SJSA1 (cell line): ENCODE data around the gene PNMT. TPM values are rescaled to one million over a fixed set of nuclear protein-coding genes. Genes with fewer than 3 reads are reported as not detected.

Experiments
- DNase-seq, 2 experiments: peaks; one replicate each; pipeline ENCODE4 v3.0.0-alpha.2; 2015 to 2020; ENCODE audit warnings: low spot score in 2 of 2, low read depth in 1 of 2
- H3K27ac ChIP-seq: fragments of 250-450 bp; sonication (Bioruptor Pico); 2 replicates; pipeline ENCODE4 v1.5.1; 2020; ENCODE audit warnings: mild to moderate bottlenecking, moderate library complexity
- H3K27me3 ChIP-seq: fragments of 250-450 bp; sonication (Bioruptor Pico); replicated peaks from 2 replicates; pipeline ENCODE4 v1.5.1; 2020; ENCODE audit warnings: mild to moderate bottlenecking, moderate library complexity
- H3K36me3 ChIP-seq: fragments of 250-450 bp; sonication (Bioruptor Pico); 2 replicates; pipeline ENCODE4 v1.5.1; 2020; ENCODE audit warnings: mild to moderate bottlenecking
- H3K4me1 ChIP-seq: fragments of 250-450 bp; sonication (Bioruptor Pico); replicated peaks from 2 replicates; pipeline ENCODE4 v1.6.1; 2021; ENCODE audit warnings: mild to moderate bottlenecking
- H3K4me3 ChIP-seq: fragments of 250-450 bp; sonication (Bioruptor Pico); 2 replicates; pipeline ENCODE4 v1.5.1; 2020; ENCODE audit warnings: mild to moderate bottlenecking
- H3K9me3 ChIP-seq: fragments of 250-450 bp; sonication (Bioruptor Pico); replicated peaks from 2 replicates; pipeline ENCODE4 v1.5.1; 2020; ENCODE audit warnings: mild to moderate bottlenecking
- total RNA-seq: library from RNA; depleted of rRNA; stranded (reverse); fragments of >200 nt; shearing (Covaris generic); gene quantifications from 2 replicates; pipeline ENCODE4 v1.2.3, GENCODE V29; 2014

PNMT gene
- total RNA-seq, 1 experiment from 2014 or later = not detected

DNA sequence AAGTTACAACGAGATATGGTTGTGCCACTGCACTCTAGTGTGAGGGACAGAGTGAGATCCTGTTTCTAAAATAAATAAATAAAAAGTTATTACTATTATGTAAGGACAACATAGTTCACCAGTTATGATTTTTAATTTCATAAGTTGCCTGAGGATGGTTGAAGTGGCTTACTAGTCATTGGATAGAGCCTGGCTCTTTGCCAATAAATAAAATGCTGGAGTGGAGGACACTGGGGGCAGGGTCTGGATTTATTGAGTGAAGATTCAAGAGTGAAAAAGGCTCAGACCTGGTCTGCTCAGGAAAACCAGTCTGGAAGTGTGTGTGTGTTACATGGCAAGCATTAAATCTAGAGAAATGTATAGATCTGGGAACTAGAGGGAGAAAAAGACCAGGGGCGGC, 29.2 kb upstream of the PNMT start:
- no peak for DNase-seq
- Histone ChIP-seq H3K4me1 (peaks cover 20% of the 10 kb centered on the region), H3K36me3 (peaks cover 4% of the 10 kb centered on the region), H3K27ac (no peak overlapping the region), H3K4me3 (no peak overlapping the region), H3K27me3 (no peaks in the 10 kb centered on the region), H3K9me3 (no peaks in the 10 kb centered on the region)

DNA sequence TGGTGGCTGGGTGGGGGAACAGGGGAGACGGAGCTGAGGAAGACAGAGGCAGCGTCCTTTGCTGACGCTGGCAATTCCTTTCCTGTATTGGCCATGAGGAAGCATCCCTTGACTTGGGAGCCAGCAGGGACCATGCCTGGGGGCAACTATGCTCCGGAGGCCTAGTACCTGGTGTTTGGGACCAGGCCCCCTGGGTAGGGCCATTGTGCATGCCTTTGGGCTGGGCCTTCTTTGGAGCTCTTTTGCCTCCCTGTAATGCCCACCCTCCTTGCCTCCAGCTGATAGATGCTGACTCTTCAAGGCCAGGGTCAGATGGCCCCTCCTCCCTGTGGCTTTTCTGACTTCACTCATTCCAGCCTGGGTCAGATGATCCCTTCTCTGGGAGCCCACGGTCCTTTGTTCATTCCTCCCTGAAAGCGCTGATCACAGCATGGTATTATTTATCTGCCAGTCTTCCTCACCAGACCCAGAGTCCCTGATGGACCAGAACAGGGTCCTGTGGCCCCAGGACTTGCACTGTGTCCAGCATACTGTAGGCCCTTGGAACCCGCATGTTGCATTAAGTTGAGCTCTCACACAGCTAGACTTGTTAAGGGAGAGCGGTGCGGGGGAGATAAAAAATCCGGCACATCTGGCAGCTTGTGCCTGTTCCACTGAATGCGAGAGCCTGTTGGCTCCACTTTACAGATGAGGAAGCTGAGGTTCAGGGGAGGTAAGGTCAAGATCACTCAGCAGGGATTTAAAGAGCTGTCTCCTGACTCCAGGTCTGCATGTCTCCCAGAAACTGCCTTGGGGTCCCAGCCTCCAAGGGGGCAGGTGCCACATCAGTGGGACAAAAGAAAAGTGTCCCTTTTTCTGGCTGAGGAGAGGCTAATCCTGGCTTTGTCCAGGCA, 28.4 kb upstream of the PNMT start:
- H3K36me3 ChIP-seq = peaks cover 4% of the 10 kb centered on the region
- H3K9me3 ChIP-seq = no peaks in the 10 kb centered on the region
- no peak overlapping the region for H3K4me3 ChIP-seq
- no peak for DNase-seq
- H3K27me3 ChIP-seq = no peaks in the 10 kb centered on the region
- no peak overlapping the region for H3K27ac ChIP-seq
- H3K4me1 ChIP-seq = peaks cover 20% of the 10 kb centered on the region

DNA sequence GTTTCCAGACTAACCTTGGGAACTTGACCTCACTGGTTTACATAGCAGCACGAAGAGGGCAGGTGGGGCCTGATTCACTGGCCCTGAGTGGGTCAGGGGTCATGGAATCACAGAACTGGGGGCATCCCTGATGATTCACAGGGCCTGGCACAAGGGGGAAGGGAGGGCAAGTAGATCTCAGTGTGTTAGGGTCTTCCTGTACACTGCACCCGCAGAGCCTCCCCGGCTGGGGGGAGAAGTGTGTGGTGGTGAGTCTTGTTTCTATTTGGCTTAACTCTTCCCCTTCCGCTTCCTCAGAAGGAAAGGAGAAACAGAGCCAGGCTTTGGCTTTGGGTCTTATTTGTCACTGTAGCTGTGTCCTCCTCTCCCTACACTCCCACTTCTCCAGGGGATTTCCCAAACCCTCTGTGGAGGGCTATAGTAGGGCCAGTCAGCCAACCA, 27.6 kb upstream of the PNMT start:
- Histone ChIP-seq H3K27ac (no peak overlapping the region), H3K4me3 (no peak overlapping the region), H3K9me3 (no peaks in the 10 kb centered on the region), H3K4me1 (peaks cover 20% of the 10 kb centered on the region), H3K36me3 (peaks cover 4% of the 10 kb centered on the region), H3K27me3 (no peaks in the 10 kb centered on the region)
- DNase-seq = no peak

GRCh38 chr17:39641097-39641496, 27.2 kb upstream of the PNMT start:
- H3K27me3 ChIP-seq = no peaks in the 10 kb centered on the region
- DNase-seq = no peak
- H3K4me3 ChIP-seq = no peak overlapping the region
- peaks cover 4% of the 10 kb centered on the region for H3K36me3 ChIP-seq
- H3K9me3 ChIP-seq = no peaks in the 10 kb centered on the region
- H3K4me1 ChIP-seq = peaks cover 20% of the 10 kb centered on the region
- H3K27ac ChIP-seq = no peak overlapping the region

- Histone ChIP-seq H3K4me1 (peaks cover 14% of the 10 kb centered on the region), H3K27me3 (no peaks in the 10 kb centered on the region), H3K9me3 (no peaks in the 10 kb centered on the region), H3K27ac (no peak overlapping the region), H3K36me3 (peaks cover 4% of the 10 kb centered on the region), H3K4me3 (no peak overlapping the region)
- DNase-seq = no peak
Observed at GRCh38 chr17:39641883-39642282, 26.4 kb upstream of the PNMT start.

DNA sequence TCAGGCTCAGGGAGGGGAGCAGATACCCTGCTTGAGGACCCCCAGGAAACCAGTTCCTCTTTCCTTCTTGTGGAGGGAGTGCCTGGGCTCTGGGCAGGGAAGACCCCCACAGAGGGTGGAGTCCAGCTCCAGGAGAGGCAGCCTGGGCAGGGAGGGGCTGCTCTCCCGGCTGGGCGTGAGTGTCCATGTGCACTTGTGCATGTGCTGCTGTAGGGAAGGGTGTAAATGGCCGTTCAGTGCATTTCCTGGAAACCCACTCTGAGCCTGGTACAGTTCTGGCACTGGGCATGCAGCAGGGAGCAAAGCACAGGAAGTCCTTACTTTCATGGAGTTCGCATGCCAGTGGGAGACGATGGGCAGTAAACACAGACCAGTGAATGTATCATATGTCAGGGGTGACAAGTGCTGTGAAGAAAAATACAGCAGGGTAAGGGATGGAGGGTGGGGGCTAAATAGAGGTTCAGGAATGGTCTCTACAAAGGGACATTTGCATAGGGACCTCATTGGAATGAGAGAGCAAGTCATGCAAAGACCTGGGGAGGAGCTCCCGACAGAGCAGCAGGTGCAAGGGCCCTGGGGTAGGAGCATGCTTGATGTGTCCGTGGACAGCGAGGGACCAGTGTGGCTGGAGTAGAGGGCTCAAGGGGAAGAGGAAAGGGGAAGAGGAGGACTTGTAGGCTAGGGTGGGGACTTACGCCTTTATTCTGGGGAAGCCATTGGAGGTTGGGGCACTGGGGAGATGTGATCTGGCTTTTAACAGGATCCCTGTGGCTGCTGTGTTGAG, 25.8 kb upstream of the PNMT start:
- no peaks in the 10 kb centered on the region; the same call in 1 of the 2 replicates for H3K36me3 ChIP-seq
- H3K9me3 ChIP-seq = no peaks in the 10 kb centered on the region
- H3K27me3 ChIP-seq = no peaks in the 10 kb centered on the region
- no peak for DNase-seq
- H3K4me3 ChIP-seq = no peak overlapping the region
- H3K4me1 ChIP-seq = peaks cover 14% of the 10 kb centered on the region
- H3K27ac ChIP-seq = no peak overlapping the region

DNA sequence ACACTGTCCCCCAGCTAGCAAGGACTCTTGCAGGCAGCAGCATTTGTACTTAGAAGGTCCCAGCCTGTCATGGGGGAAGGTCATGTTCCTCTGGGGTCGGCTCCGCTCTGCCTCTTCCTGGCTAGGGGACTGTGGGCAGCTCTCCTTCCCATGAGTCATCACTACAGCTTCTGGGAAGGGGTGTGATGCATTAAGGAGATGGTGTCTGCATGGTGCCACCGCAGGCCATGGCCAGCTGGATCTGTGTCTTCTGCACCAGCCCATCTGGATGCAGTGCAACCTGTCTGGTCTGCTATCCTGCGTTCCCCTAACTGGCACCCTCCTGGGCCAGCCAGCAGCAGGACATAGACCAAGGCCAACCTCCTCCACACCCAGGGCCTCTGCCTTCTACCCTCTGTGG, 25.0 kb upstream of the PNMT start:
- no peaks in the 10 kb centered on the region for H3K27me3 ChIP-seq
- no peak overlapping the region for H3K4me3 ChIP-seq
- H3K4me1 ChIP-seq = peaks cover 8% of the 10 kb centered on the region
- H3K9me3 ChIP-seq = no peaks in the 10 kb centered on the region
- H3K36me3 ChIP-seq = no peaks in the 10 kb centered on the region; the same call in 1 of the 2 replicates
- no peak overlapping the region for H3K27ac ChIP-seq
- no peak for DNase-seq

GRCh38 chr17:39647256-39647655, 21.0 kb upstream of the PNMT start:
- peaks cover 11% of the 10 kb centered on the region for H3K4me1 ChIP-seq
- H3K36me3 ChIP-seq = no peaks in the 10 kb centered on the region; the same call in 1 of the 2 replicates
- DNase-seq = no peak
- no peaks in the 10 kb centered on the region for H3K9me3 ChIP-seq
- H3K27ac ChIP-seq = no peak overlapping the region
- no peaks in the 10 kb centered on the region for H3K27me3 ChIP-seq
- H3K4me3 ChIP-seq = no peak overlapping the region

- Histone ChIP-seq H3K4me3 (no peak overlapping the region), H3K9me3 (no peaks in the 10 kb centered on the region), H3K27me3 (no peaks in the 10 kb centered on the region), H3K27ac (no peak overlapping the region), H3K36me3 (peaks cover 4% of the 10 kb centered on the region), H3K4me1 (peaks cover 17% of the 10 kb centered on the region)
- no peak for DNase-seq
Observed at GRCh38 chr17:39648616-39649366, 19.5 kb upstream of the PNMT start.

DNA sequence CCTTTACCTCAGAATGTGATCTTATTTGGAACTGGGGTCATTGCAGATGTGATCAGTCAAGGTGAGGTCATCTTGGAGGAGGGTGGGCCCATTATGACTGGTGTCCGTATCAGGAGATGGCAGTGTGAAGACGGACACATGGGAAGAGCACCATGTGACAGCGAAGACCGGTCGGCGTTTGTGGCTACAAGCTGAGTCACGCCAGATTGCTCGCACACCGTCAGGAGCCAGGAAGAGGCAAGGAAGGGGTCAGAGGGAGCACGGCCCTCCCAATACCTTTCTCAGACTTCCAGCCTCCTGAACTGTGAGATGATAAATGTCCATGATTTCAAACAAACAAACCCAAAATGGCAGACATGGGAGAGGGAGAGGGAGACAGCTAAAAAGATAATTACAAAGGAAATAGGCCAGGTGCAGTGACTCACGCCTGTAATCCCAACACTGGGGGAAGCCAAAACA, 18.1 kb upstream of the PNMT start:
- Histone ChIP-seq H3K9me3 (no peaks in the 10 kb centered on the region), H3K4me3 (no peak overlapping the region), H3K27ac (no peak overlapping the region), H3K4me1 (peaks cover 17% of the 10 kb centered on the region), H3K36me3 (peaks cover 8% of the 10 kb centered on the region), H3K27me3 (no peaks in the 10 kb centered on the region)
- DNase-seq = no peak

GRCh38 chr17:39651923-39652586, 16.2 kb upstream of the PNMT start:
- Histone ChIP-seq H3K4me1 (peaks cover 17% of the 10 kb centered on the region), H3K4me3 (no peak overlapping the region), H3K9me3 (no peaks in the 10 kb centered on the region), H3K27ac (no peak overlapping the region), H3K27me3 (no peaks in the 10 kb centered on the region), H3K36me3 (peaks cover 8% of the 10 kb centered on the region)
- DNase-seq = no peak

DNA sequence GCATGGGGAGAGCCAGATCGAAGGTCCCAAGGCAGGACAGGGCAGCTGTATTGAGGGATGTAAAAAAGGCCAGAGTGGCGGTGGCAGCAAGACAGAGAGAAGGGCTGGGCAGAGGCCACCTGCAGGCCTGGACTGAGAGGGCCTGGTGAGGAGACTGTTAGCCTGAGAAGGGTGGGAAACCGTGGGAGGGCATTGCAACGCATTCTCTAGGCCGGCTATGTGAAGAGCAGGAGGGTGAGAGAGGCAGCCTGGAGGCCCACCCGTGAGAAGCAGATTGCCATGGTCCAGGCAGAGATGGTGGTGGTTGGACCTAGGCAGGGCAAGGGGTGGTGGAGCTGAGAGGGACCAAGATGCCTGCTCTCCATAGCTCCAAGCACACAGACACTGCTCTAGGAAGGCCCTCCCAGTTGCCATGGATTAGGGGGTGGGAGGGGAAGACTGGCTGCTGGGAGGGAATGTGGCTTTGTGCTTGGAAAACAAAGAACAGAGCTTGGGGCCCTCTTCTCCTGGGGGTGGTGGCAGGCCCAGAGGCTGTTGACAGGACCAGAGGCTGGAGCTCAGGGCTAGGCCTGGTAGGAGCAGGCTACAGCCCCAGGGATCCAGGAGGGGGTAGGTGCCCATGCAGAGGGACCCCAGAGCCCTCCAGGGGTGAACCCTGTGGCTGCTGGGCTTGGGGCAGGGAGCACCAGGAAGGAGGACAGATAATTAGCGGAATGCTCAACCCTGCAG, 15.5 kb upstream of the PNMT start:
- Histone ChIP-seq H3K4me3 (no peak overlapping the region), H3K27ac (no peak overlapping the region), H3K27me3 (no peaks in the 10 kb centered on the region), H3K9me3 (no peaks in the 10 kb centered on the region), H3K4me1 (peaks cover 17% of the 10 kb centered on the region), H3K36me3 (peaks cover 8% of the 10 kb centered on the region)
- no peak for DNase-seq

DNA sequence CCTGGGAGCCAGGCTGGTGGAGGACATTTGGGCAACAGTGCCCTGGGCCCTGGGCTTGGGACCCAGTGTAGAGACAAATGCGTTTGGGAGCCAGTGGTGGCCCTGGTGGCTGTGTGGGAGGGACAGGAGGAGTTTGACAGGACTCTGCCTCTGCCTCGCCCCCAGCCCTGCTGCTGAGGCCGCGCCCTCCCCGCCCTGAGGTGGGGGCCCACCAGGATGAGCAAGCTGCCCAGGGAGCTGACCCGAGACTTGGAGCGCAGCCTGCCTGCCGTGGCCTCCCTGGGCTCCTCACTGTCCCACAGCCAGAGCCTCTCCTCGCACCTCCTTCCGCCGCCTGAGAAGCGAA, 15.0 kb upstream of the PNMT start:
- Histone ChIP-seq H3K36me3 (peaks cover 8% of the 10 kb centered on the region), H3K4me1 (peaks cover 17% of the 10 kb centered on the region)

More for the DNA sequence above, 15.0 kb upstream of the PNMT start:
- no peak overlapping the region for H3K27ac ChIP-seq
- DNase-seq = no peak
- H3K9me3 ChIP-seq = no peaks in the 10 kb centered on the region
- H3K27me3 ChIP-seq = no peaks in the 10 kb centered on the region
- no peak overlapping the region for H3K4me3 ChIP-seq
